ENCODE results near the gene EVPLL.
"Not testable (repeated sequence)": the region's sequence is repeated elsewhere in the genome, so short reads cannot be mapped to it uniquely, and the experiment has no call there.

DNA sequence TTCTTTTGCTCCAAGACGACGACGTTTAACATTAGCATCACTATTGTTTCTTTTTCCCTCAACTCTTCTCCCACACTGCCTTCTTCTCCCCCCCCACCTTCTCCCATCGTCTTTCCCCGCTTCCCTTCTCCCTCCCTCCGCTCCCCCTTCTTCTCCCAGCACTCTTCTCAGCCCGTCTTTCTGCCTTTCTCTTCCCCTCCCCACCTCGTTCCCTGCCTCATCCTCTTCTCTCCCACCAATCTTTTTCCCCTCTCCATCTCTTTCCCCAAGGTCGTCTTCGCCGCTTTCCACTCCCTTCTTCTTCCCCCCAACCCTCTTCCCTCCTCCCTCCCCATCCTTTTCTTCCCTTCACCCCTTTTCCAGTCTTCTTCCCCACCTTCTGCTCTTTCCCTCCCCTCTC, 33.2 kb downstream of the EVPLL start:
- TF ChIP-seq PKNOX1 (IDR thresholded peaks at IDR 0.05); EGR1 (conservative IDR thresholded peaks at IDR 0.05); SPI1 (IDR thresholded peaks at IDR 0.05; ENCODE audit: borderline replicate concordance, low read depth, low read length); SRF (CRISPR knock-in tag; IDR thresholded peaks at IDR 0.05); TEAD2 (tag; IDR thresholded peaks at IDR 0.05); KDM1A (IDR thresholded peaks at IDR 0.05); ZNF143 (CRISPR knock-in tag; IDR thresholded peaks at IDR 0.05): not testable (repeated sequence)

Measured in K562 (cell line).